DLD1 (cell line): ENCODE results near the gene ATP2B1.

Source experiments
- in situ Hi-C: cut with HindIII; loops from 2 replicates; pipeline ENCODE4 v1.10.0; 2017; ENCODE audit warnings: low sequenced_read_pairs

Gene ATP2B1

GRCh38 chr12:89597770-89598169 lies 110.9 kb downstream of the ATP2B1 start:
- in situ Hi-C loops: no loop called here

- in situ Hi-C loops: no loop called here
Measured at GRCh38 chr12:89597210-89597609, 111.4 kb downstream of the ATP2B1 start.

GRCh38 chr12:89593873-89594272 lies 114.8 kb downstream of the ATP2B1 start:
- in situ Hi-C loops: no loop called here

GRCh38 chr12:89593233-89593632 lies 115.4 kb downstream of the ATP2B1 start:
- in situ Hi-C loops: no loop called here

- in situ Hi-C loops: no loop called here
Measured at GRCh38 chr12:89589753-89590152, 118.9 kb downstream of the ATP2B1 start.

GRCh38 chr12:89578499-89578898 lies 130.1 kb downstream of the ATP2B1 start:
- in situ Hi-C loops: no loop called here

- in situ Hi-C loops: no loop called here
Measured at GRCh38 chr12:89576572-89577220, 131.9 kb downstream of the ATP2B1 start.

- in situ Hi-C loops: no loop called here
Measured at GRCh38 chr12:89575374-89575773, 133.3 kb downstream of the ATP2B1 start.

- in situ Hi-C loops: no loop called here
Measured at GRCh38 chr12:89574736-89575208, 133.9 kb downstream of the ATP2B1 start.

GRCh38 chr12:89573051-89573810 lies 135.4 kb downstream of the ATP2B1 start:
- in situ Hi-C loops: no loop called here

GRCh38 chr12:89571491-89572195 lies 137.0 kb downstream of the ATP2B1 start:
- in situ Hi-C loops: no loop called here

GRCh38 chr12:89568484-89568883 lies 140.2 kb downstream of the ATP2B1 start:
- in situ Hi-C loops: no loop called here

- in situ Hi-C loops: no loop called here
Measured at GRCh38 chr12:89567691-89568239, 140.9 kb downstream of the ATP2B1 start.

GRCh38 chr12:89566615-89567014 lies 142.0 kb downstream of the ATP2B1 start:
- in situ Hi-C loops: no loop called here

- in situ Hi-C loops: no loop called here
Measured at GRCh38 chr12:89565002-89565401, 143.6 kb downstream of the ATP2B1 start.

GRCh38 chr12:89559753-89560152 lies 148.9 kb downstream of the ATP2B1 start:
- in situ Hi-C loops: no loop called here

GRCh38 chr12:89556976-89557375 lies 151.7 kb downstream of the ATP2B1 start:
- in situ Hi-C loops: no loop called here

GRCh38 chr12:89552376-89552775 lies 156.3 kb downstream of the ATP2B1 start:
- in situ Hi-C loops: no loop called here

GRCh38 chr12:89551747-89552146 lies 156.9 kb downstream of the ATP2B1 start:
- in situ Hi-C loops: no loop called here

GRCh38 chr12:89547101-89547500 lies 161.5 kb downstream of the ATP2B1 start:
- in situ Hi-C loops: no loop called here

- in situ Hi-C loops: no loop called here
Measured at GRCh38 chr12:89546151-89546550, 162.5 kb downstream of the ATP2B1 start.
